ENCODE measurements around the gene MAFB. TPM values are rescaled to one million over a fixed set of nuclear protein-coding genes. Genes with fewer than 3 reads are reported as not detected.

Gene MAFB
- total RNA-seq, 1 donor from 2014 or later: 80.5 TPM

GRCh38 chr20:40713508-40713907 lies 24.5 kb upstream of the MAFB start:
- Histone ChIP-seq H3K4me3 (no peak overlapping the region), H3K4me1 (no peaks in the 10 kb centered on the region), H3K9me3 (no peaks in the 10 kb centered on the region), H3K36me3 (no peaks in the 10 kb centered on the region), H3K27ac (no peak overlapping the region), H3K27me3 (no peaks in the 10 kb centered on the region)
- intact Hi-C loops (cut with DNase I): no loop called here
- no peak for DNase-seq (ENCODE audit: extremely low spot score in 2 of 2)
- TF ChIP-seq POLR2A (IDR thresholded peaks at IDR 0.05) (no peak), POLR2AphosphoS5 (IDR thresholded peaks at IDR 0.05; ENCODE audit: insufficient read depth in 1 of 2, low read depth in 1 of 2) (no peak), CTCF (IDR thresholded peaks at IDR 0.05) (no peak)

GRCh38 chr20:40711079-40711478 lies 22.0 kb upstream of the MAFB start:
- DNase-seq (ENCODE audit: extremely low spot score in 2 of 2): no peak
- no peaks in the 10 kb centered on the region for H3K9me3 ChIP-seq
- H3K4me1 ChIP-seq: no peaks in the 10 kb centered on the region
- H3K27me3 ChIP-seq: no peaks in the 10 kb centered on the region
- intact Hi-C loops (cut with DNase I): no loop called here
- no peak overlapping the region for H3K27ac ChIP-seq
- H3K4me3 ChIP-seq: no peak overlapping the region
- TF ChIP-seq CTCF (IDR thresholded peaks at IDR 0.05): no peak
- TF ChIP-seq POLR2AphosphoS5 (IDR thresholded peaks at IDR 0.05; ENCODE audit: insufficient read depth in 1 of 2, low read depth in 1 of 2): no peak
- no peaks in the 10 kb centered on the region for H3K36me3 ChIP-seq

- no peak for DNase-seq (ENCODE audit: extremely low spot score in 2 of 2)
- Histone ChIP-seq H3K4me3 (no peak overlapping the region), H3K9me3 (no peaks in the 10 kb centered on the region), H3K36me3 (no peaks in the 10 kb centered on the region), H3K27me3 (no peaks in the 10 kb centered on the region), H3K4me1 (no peaks in the 10 kb centered on the region), H3K27ac (no peak overlapping the region)
- intact Hi-C loops (cut with DNase I): no loop called here
- TF ChIP-seq POLR2A (IDR thresholded peaks at IDR 0.05) (no peak), POLR2AphosphoS5 (IDR thresholded peaks at IDR 0.05; ENCODE audit: insufficient read depth in 1 of 2, low read depth in 1 of 2) (no peak), CTCF (IDR thresholded peaks at IDR 0.05) (no peak)
Observed at GRCh38 chr20:40710603-40711002, 21.6 kb upstream of the MAFB start.

- H3K36me3 ChIP-seq: no peaks in the 10 kb centered on the region
- intact Hi-C loops (cut with DNase I): no loop called here
- H3K27me3 ChIP-seq: no peaks in the 10 kb centered on the region
- DNase-seq (ENCODE audit: extremely low spot score in 2 of 2): no peak
- H3K9me3 ChIP-seq: no peaks in the 10 kb centered on the region
- no peak overlapping the region for H3K27ac ChIP-seq
- no peak for TF ChIP-seq POLR2AphosphoS5 (IDR thresholded peaks at IDR 0.05; ENCODE audit: insufficient read depth in 1 of 2, low read depth in 1 of 2)
- TF ChIP-seq CTCF (IDR thresholded peaks at IDR 0.05): no peak
- H3K4me1 ChIP-seq: no peaks in the 10 kb centered on the region
- H3K4me3 ChIP-seq: no peak overlapping the region
Observed at GRCh38 chr20:40706977-40707582, 18.0 kb upstream of the MAFB start.

GRCh38 chr20:40705413-40705812 lies 16.4 kb upstream of the MAFB start:
- Histone ChIP-seq H3K4me3 (no peak overlapping the region), H3K36me3 (no peaks in the 10 kb centered on the region), H3K27ac (no peak overlapping the region), H3K27me3 (no peaks in the 10 kb centered on the region), H3K9me3 (no peaks in the 10 kb centered on the region), H3K4me1 (no peaks in the 10 kb centered on the region)
- intact Hi-C loops (cut with DNase I): no loop called here
- TF ChIP-seq POLR2AphosphoS5 (IDR thresholded peaks at IDR 0.05; ENCODE audit: insufficient read depth in 1 of 2, low read depth in 1 of 2): no peak
- no peak for TF ChIP-seq POLR2A (IDR thresholded peaks at IDR 0.05)
- no peak for TF ChIP-seq CTCF (IDR thresholded peaks at IDR 0.05)
- DNase-seq (ENCODE audit: extremely low spot score in 2 of 2): no peak

Data from vagina (tissue), 2 donors.